ENCODE measurements around the gene U2AF2.
"Not testable (repeated sequence)": the region's sequence is repeated elsewhere in the genome, so short reads cannot be mapped to it uniquely, and the experiment has no call there.

The U2AF2 gene

GRCh38 chr19:55712804-55713631, 58.2 kb downstream of the U2AF2 start:
- TF ChIP-seq CTCF (IDR thresholded peaks at IDR 0.05; ENCODE audit: low read depth, low read length): no peak
- no peak for DNase-seq (ENCODE audit: extremely low read depth, low read depth)

- no peak for DNase-seq (ENCODE audit: extremely low read depth, low read depth)
- TF ChIP-seq CTCF (IDR thresholded peaks at IDR 0.05; ENCODE audit: low read depth, low read length): no peak
These were observed 61.7 kb downstream of the U2AF2 start for GRCh38 chr19:55716531-55716930.

- no peak for TF ChIP-seq CTCF (IDR thresholded peaks at IDR 0.05; ENCODE audit: low read depth, low read length)
- DNase-seq (ENCODE audit: extremely low read depth, low read depth): no peak
These were observed 62.4 kb downstream of the U2AF2 start for GRCh38 chr19:55717251-55717650.

- not testable (repeated sequence) for DNase-seq (ENCODE audit: extremely low read depth, low read depth)
These were observed 63.3 kb downstream of the U2AF2 start for GRCh38 chr19:55717879-55718711.

GRCh38 chr19:55720214-55720746, 65.4 kb downstream of the U2AF2 start:
- no peak for DNase-seq (ENCODE audit: extremely low read depth, low read depth)
- no peak for TF ChIP-seq CTCF (IDR thresholded peaks at IDR 0.05; ENCODE audit: low read depth, low read length)

- TF ChIP-seq CTCF (IDR thresholded peaks at IDR 0.05; ENCODE audit: low read depth, low read length): no peak
- no peak for DNase-seq (ENCODE audit: extremely low read depth, low read depth)
These were observed 66.0 kb downstream of the U2AF2 start for GRCh38 chr19:55720801-55721200.

GRCh38 chr19:55723491-55723890, 68.7 kb downstream of the U2AF2 start:
- no peak for TF ChIP-seq CTCF (IDR thresholded peaks at IDR 0.05; ENCODE audit: low read depth, low read length)
- DNase-seq (ENCODE audit: extremely low read depth, low read depth): no peak
